ENCODE data around the gene HEATR5A.
"Not testable (repeated sequence)": the region's sequence is repeated elsewhere in the genome, so short reads cannot be mapped to it uniquely, and the experiment has no call there.

Gene HEATR5A

DNA sequence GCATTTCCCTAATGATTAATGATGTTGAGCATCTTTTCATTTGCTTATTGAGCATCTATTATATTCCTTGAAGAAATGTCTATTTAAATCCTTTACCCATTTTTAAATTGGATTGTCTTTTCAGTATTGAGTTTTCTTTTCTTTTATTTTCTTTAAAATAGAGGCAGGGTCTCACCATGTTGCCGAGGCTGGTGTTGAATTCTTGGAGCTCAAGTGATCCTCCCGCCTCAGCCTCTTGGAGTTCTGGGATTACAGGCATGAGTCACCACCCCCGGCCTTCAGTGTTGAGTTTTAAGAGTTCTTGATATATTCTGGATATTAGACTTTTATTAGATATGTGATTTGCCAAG, 139.5 kb downstream of the HEATR5A start:
- DNase-seq: no peak

GRCh38 chr14:31280132-31280870, 140.0 kb downstream of the HEATR5A start:
- no peak for DNase-seq

- no peak for DNase-seq
Observed at GRCh38 chr14:31278883-31279282, 141.5 kb downstream of the HEATR5A start.

GRCh38 chr14:31277085-31277484, 143.3 kb downstream of the HEATR5A start:
- DNase-seq: no peak

DNA sequence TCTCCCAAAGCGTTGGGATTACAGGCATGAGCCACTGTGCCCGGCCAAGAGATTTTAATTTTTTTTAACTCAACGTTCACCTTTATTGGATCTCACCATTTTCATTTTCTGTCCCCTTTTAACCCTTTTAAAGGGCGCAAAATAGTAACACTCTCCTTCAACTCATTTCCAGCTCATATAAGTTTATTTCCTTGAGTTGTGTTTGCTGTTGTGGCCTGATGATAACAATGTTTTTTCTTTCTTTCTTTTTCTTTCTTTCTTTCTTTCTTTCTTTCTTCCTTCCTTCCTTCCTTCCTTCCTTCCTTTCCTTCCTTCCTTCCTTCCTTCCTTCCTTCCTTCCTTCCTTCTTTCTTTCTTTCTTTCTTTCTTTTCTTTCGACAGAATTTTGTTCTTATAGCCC, 143.9 kb downstream of the HEATR5A start:
- not testable (repeated sequence) for DNase-seq

- no peak for DNase-seq
Observed at GRCh38 chr14:31275731-31276130, 144.6 kb downstream of the HEATR5A start.

DNA sequence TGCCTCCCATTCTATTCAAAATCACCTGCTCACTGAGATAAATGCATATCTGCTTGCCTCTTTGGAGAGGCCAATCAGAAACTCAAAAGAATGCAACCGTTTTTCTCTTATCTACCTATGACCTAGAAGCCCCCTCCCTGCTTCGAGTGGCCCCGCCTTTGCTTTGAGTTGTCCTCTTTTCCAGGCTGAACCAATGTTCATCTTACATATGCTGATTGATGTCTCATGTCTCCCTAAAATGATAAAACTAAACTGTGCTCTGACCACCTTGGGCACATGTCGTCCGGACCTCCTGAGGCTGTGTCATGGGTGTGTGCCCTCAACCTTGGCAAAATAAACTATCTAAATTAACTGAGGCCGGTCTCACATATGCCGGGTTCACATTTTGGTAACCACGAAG, 148.7 kb downstream of the HEATR5A start:
- no peak for DNase-seq

DNA sequence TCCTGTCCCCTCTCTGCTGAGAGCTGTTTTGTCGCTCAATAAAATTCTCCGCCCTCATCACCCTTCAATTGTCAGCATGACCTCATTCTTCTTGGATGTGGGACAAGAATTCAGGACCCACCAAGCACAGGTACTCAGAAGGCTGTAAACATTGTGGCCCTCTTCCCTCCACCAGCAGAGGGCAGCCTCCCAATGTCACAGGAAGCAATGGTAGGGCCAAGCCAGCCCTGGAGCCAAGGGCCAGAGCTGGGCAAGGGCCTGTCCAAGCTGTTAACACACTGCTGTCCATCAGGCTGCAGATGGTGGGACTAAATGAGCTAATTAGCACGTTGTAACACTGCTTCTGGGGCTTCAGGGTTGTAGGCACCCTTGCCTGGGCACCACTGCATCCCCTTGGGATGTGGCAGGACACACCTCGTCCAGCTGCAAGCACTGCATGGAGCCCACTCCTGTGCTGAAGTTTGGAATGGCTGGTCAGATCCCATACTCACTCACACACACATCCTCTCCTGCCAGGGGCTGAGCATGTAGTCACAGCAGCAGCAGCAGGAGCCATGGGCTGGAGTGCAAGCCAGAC, 150.1 kb downstream of the HEATR5A start:
- peak; percentile 59 to 73 for DNase-seq

GRCh38 chr14:31269634-31270195, 150.6 kb downstream of the HEATR5A start:
- no peak for DNase-seq

- no peak for DNase-seq
Observed at GRCh38 chr14:31268216-31268615, 152.1 kb downstream of the HEATR5A start.

GRCh38 chr14:31266437-31267331, 153.7 kb downstream of the HEATR5A start:
- DNase-seq: no peak

GRCh38 chr14:31265701-31266398, 154.5 kb downstream of the HEATR5A start:
- no peak for DNase-seq

GRCh38 chr14:31263485-31264133, 156.7 kb downstream of the HEATR5A start:
- DNase-seq: peak; percentile 22 to 71

DNA sequence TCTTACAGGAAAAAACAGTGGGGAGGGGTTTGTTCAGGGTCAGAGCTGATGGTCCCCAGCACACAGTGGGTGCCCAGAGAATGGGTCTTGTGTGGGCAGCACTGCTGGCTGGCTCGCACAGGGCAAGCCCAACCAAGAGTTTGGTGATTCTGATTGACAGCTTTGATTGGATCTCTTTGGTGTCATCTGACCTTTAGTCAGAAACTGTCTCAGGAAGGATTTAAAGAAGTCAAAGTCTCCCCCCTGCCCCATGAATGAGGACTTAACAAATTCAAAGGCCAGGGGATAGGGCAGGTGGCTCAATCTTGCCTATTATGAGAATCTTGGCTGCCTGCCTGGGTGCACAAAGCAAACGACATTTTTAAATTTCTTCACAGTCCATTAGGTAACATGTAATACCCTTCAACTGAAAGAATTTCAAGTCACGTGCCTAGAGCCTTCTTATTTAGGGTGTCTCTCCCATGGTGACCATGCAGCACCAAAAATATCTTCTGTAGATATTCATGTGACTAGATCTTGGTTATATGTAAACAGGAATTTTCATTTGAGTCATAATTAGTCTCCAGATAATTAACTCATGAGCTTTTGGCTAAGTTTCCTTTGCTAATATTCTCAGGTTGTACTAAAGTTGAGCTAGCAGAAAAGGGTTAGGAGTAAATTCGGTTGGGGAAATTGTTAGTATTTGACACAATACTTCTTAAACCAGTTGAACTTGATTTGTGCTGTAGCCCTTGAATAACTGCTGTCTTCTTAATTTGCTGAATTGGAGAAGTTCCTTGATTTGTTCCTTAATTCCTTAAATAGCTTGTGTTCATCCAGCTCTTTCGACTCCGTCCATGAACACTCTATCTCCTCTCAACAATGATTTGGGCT, 158.3 kb downstream of the HEATR5A start:
- peak; percentile 75 to 82 for DNase-seq

DNA sequence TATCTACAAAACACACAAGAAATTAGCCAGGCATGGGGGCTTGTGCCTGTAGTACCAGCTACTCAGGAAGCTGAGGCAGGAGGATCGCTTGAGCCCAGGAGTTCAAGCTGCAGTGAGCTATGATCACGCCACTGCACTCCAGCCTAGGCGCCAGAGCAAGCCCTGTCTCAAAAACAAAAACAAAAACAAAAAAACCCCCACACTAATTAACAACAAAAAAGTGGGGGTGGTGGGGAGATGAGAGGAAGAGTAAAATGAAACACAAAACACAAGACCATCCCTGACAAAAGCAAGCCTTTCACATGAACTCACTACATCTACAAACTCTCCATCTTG, 158.9 kb downstream of the HEATR5A start:
- DNase-seq: no peak

DNA sequence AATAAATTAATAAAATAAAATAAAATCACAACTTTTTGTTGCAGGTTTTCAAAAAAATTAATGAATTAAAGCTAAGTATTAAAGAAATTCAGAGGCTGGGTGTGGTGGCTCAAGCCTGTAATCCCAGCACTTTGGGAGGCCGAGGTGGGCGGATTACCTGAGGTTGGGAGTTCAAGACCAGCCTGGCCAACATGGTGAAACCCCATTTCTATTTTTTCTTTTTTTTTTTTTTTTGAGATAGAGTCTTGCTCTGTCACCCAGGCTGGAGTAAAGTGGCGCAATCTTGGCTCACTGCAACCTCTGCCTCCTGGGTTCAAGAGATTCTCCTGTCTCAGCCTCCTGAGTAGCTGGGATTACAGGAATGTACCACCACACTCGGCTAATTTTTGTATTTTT, 161.3 kb downstream of the HEATR5A start:
- DNase-seq: not testable (repeated sequence)

- DNase-seq: no peak
Observed at GRCh38 chr14:31258427-31259039, 161.8 kb downstream of the HEATR5A start.

GRCh38 chr14:31257554-31258426, 162.6 kb downstream of the HEATR5A start:
- DNase-seq: not testable (repeated sequence)

DNA sequence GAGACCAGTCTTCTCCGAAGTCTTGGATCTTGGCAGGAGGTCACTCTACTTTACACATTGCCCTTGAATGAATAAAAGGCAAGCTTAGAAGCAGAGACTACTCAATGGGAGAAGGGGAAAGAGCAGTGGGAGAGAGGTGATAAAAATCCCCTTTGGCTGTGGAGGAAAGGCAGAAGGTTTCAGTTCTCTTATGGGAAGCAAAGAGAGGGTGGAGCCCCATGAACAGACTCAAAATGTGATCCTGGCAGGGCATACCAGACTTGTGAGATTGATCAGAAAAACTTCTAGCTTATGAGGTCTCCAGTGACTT, 163.2 kb downstream of the HEATR5A start:
- DNase-seq: no peak
